Stimulated activated naive CD8-positive, alpha-beta T cell treated with anti-CD3 and anti-CD28 coated beads, Interleukin-15, Interleukin-2, amounts not matched to agents 100 U/mL and 50 U/mL, for 24 hours (primary cell): ENCODE measurements around the gene SUFU.

Experiments
- ATAC-seq: fragments of 150-1000 bp; cut with Tn5 transposase; one replicate; pipeline ENCODE4 v1.10.0; 2021
- DNase-seq: peaks from one replicate; pipeline ENCODE4 v3.0.0; 2021

SUFU gene

GRCh38 chr10:102597131-102597991 lies 93.6 kb downstream of the SUFU start:
- ATAC-seq (no peak), DNase-seq (no peak)

- DNase-seq = no peak
- ATAC-seq = no peak
These were observed 94.5 kb downstream of the SUFU start for GRCh38 chr10:102598243-102598642.

- ATAC-seq (no peak), DNase-seq (no peak)
These were observed 96.0 kb downstream of the SUFU start for GRCh38 chr10:102599565-102600327.

GRCh38 chr10:102600816-102601215 lies 97.0 kb downstream of the SUFU start:
- DNase-seq (no peak), ATAC-seq (no peak)

GRCh38 chr10:102601639-102602038 lies 97.9 kb downstream of the SUFU start:
- DNase-seq = no peak

GRCh38 chr10:102602272-102603045 lies 98.7 kb downstream of the SUFU start:
- no peak for ATAC-seq
- DNase-seq = no peak

More at GRCh38 chr10:102601639-102602038, 97.9 kb downstream of the SUFU start:
- ATAC-seq = no peak

GRCh38 chr10:102603946-102604345 lies 100.2 kb downstream of the SUFU start:
- ATAC-seq = no peak
- DNase-seq = no peak

GRCh38 chr10:102604439-102604841 lies 100.7 kb downstream of the SUFU start:
- DNase-seq (no peak), ATAC-seq (no peak)

GRCh38 chr10:102605712-102606111 lies 101.9 kb downstream of the SUFU start:
- no peak for DNase-seq
- no peak for ATAC-seq

GRCh38 chr10:102608487-102608886 lies 104.7 kb downstream of the SUFU start:
- DNase-seq (no peak), ATAC-seq (no peak)

GRCh38 chr10:102610441-102610887 lies 106.7 kb downstream of the SUFU start:
- DNase-seq (no peak), ATAC-seq (no peak)

- ATAC-seq = no peak
- no peak for DNase-seq
These were observed 107.8 kb downstream of the SUFU start for GRCh38 chr10:102611514-102612087.

GRCh38 chr10:102612964-102613275 lies 109.1 kb downstream of the SUFU start:
- DNase-seq (peak; percentile 59), ATAC-seq (peak; percentile 84)

- ATAC-seq (peak; percentile 8), DNase-seq (no peak)
These were observed 109.5 kb downstream of the SUFU start for GRCh38 chr10:102613286-102613685.

GRCh38 chr10:102613785-102614184 lies 110.0 kb downstream of the SUFU start:
- ATAC-seq (no peak), DNase-seq (no peak)

- DNase-seq (no peak), ATAC-seq (no peak)
These were observed 111.1 kb downstream of the SUFU start for GRCh38 chr10:102614888-102615287.

GRCh38 chr10:102615361-102615760 lies 111.6 kb downstream of the SUFU start:
- no peak for ATAC-seq
- peak; percentile 48 for DNase-seq

GRCh38 chr10:102616066-102616770 lies 112.4 kb downstream of the SUFU start:
- ATAC-seq (no peak), DNase-seq (no peak)

- DNase-seq = no peak
- ATAC-seq = no peak
These were observed 113.3 kb downstream of the SUFU start for GRCh38 chr10:102617041-102617440.

- DNase-seq = no peak
- ATAC-seq = no peak
These were observed 114.0 kb downstream of the SUFU start for GRCh38 chr10:102617816-102618215.

GRCh38 chr10:102619281-102619981 lies 115.7 kb downstream of the SUFU start:
- no peak for DNase-seq
- ATAC-seq = no peak
